Activated T-cell treated with anti-CD3 and anti-CD28 coated beads for 4 hours (primary cell): ENCODE results near the gene EEF1E1.

ENCODE experiments used
- DNase-seq: peaks from one replicate; pipeline ENCODE4 v3.0.0-alpha.2; 2020

Gene EEF1E1

GRCh38 chr6:8102122-8102958, at the start of gene EEF1E1:
TSS of gene EEF1E1 (minus strand) at chr6:8102548. CDS start at chr6:8102521, 27 bp downstream.
- peak; percentile 100 for DNase-seq

- DNase-seq, result no peak
Measured at GRCh38 chr6:8149350-8149749, 47.0 kb upstream of the EEF1E1 start.

GRCh38 chr6:8143945-8144344, 41.6 kb upstream of the EEF1E1 start:
- DNase-seq, result no peak

- no peak for DNase-seq
Measured at GRCh38 chr6:8139451-8139850, 37.1 kb upstream of the EEF1E1 start.

- no peak for DNase-seq
Measured at GRCh38 chr6:8137529-8137939, 35.2 kb upstream of the EEF1E1 start.

- no peak for DNase-seq
Measured at GRCh38 chr6:8135276-8135675, 32.9 kb upstream of the EEF1E1 start.

- DNase-seq, result no peak
Measured at GRCh38 chr6:8132130-8132529, 29.8 kb upstream of the EEF1E1 start.

- DNase-seq, result peak; percentile 24
Measured at GRCh38 chr6:8131265-8131897, 29.0 kb upstream of the EEF1E1 start.

GRCh38 chr6:8130399-8130798, 28.1 kb upstream of the EEF1E1 start:
- no peak for DNase-seq

GRCh38 chr6:8123236-8123635, 20.9 kb upstream of the EEF1E1 start:
- DNase-seq, result no peak

- no peak for DNase-seq
Measured at GRCh38 chr6:8114956-8115355, 12.6 kb upstream of the EEF1E1 start.

- DNase-seq, result no peak
Measured at GRCh38 chr6:8113131-8113654, 10.8 kb upstream of the EEF1E1 start.

GRCh38 chr6:8110725-8111124, 8.4 kb upstream of the EEF1E1 start:
- no peak for DNase-seq

GRCh38 chr6:8110117-8110721, 7.9 kb upstream of the EEF1E1 start:
- DNase-seq, result no peak

GRCh38 chr6:8108759-8109539, 6.6 kb upstream of the EEF1E1 start:
- DNase-seq, result no peak

- no peak for DNase-seq
Measured at GRCh38 chr6:8108031-8108660, 5.8 kb upstream of the EEF1E1 start.

- no peak for DNase-seq
Measured at GRCh38 chr6:8105791-8106190, 3.4 kb upstream of the EEF1E1 start.

GRCh38 chr6:8103726-8104125, 1.4 kb upstream of the EEF1E1 start:
- no peak for DNase-seq

- no peak for DNase-seq
Measured at GRCh38 chr6:8100159-8100854, 2.0 kb downstream of the EEF1E1 start.

- no peak for DNase-seq
Measured at GRCh38 chr6:8090650-8091049, 11.7 kb downstream of the EEF1E1 start.

- DNase-seq, result no peak
Measured at GRCh38 chr6:8088886-8089285, 13.5 kb downstream of the EEF1E1 start.
